DMS153 (cell line): ENCODE measurements around the gene C11orf91.
"Not testable (repeated sequence)": the region's sequence is repeated elsewhere in the genome, so short reads cannot be mapped to it uniquely, and the experiment has no call there.

Experiments
- DNase-seq: peaks from one replicate; lab custom pipeline; 2025; lab: John Stamatoyannopoulos, UW

Gene C11orf91

GRCh38 chr11:33721426-33721825, 20.8 kb upstream of the C11orf91 start:
- DNase-seq, result no peak

GRCh38 chr11:33719587-33719986, 19.0 kb upstream of the C11orf91 start:
- DNase-seq, result no peak

- no peak for DNase-seq
These were observed 17.8 kb upstream of the C11orf91 start for GRCh38 chr11:33718440-33718839.

GRCh38 chr11:33716243-33716642, 15.6 kb upstream of the C11orf91 start:
- DNase-seq, result no peak

- DNase-seq, result no peak
These were observed 13.3 kb upstream of the C11orf91 start for GRCh38 chr11:33713856-33714398.

- no peak for DNase-seq
These were observed 12.7 kb upstream of the C11orf91 start for GRCh38 chr11:33713151-33713855.

GRCh38 chr11:33712436-33712835, 11.8 kb upstream of the C11orf91 start:
- no peak for DNase-seq

GRCh38 chr11:33709466-33709865, 8.8 kb upstream of the C11orf91 start:
- no peak for DNase-seq

- DNase-seq, result no peak
These were observed 8.4 kb upstream of the C11orf91 start for GRCh38 chr11:33708985-33709384.

GRCh38 chr11:33707831-33708230, 7.2 kb upstream of the C11orf91 start:
- DNase-seq, result not testable (repeated sequence)

GRCh38 chr11:33706966-33707365, 6.3 kb upstream of the C11orf91 start:
- DNase-seq, result no peak

- no peak for DNase-seq
These were observed 5.9 kb upstream of the C11orf91 start for GRCh38 chr11:33706546-33706945.

GRCh38 chr11:33704240-33705002, 3.8 kb upstream of the C11orf91 start:
- DNase-seq, result no peak

- DNase-seq, result no peak
These were observed 3.2 kb upstream of the C11orf91 start for GRCh38 chr11:33703788-33704187.

GRCh38 chr11:33703234-33703633, 2.6 kb upstream of the C11orf91 start:
- DNase-seq, result no peak

GRCh38 chr11:33701302-33702230, 940 bp upstream of the C11orf91 start:
- no peak for DNase-seq

- no peak for DNase-seq
These were observed 544 bp downstream of the C11orf91 start for GRCh38 chr11:33700063-33700501.

- no peak for DNase-seq
These were observed 1.0 kb downstream of the C11orf91 start for GRCh38 chr11:33699515-33700062.

GRCh38 chr11:33698921-33699320, 1.7 kb downstream of the C11orf91 start:
- DNase-seq, result no peak

- DNase-seq, result no peak
These were observed 2.6 kb downstream of the C11orf91 start for GRCh38 chr11:33697997-33698396.

GRCh38 chr11:33696931-33697638, 3.5 kb downstream of the C11orf91 start:
- DNase-seq, result no peak
